IPS-15b (cell line): ENCODE data around the gene AICDA.

Experiments used
- H3K27me3 ChIP-seq: one replicate; pipeline ENCODE4 v1.6.1; 2013; ENCODE audit warnings: low read length; ENCODE audit not compliant: control insufficient read depth, insufficient read depth
- H3K36me3 ChIP-seq: one replicate; pipeline ENCODE4 v1.6.1; 2013; ENCODE audit warnings: low read length; ENCODE audit not compliant: control insufficient read depth, insufficient read depth
- H3K4me1 ChIP-seq: one replicate; pipeline ENCODE4 v1.6.1; 2013; ENCODE audit warnings: mild to moderate bottlenecking, low read length; ENCODE audit not compliant: control insufficient read depth, insufficient read depth
- H3K4me3 ChIP-seq: one replicate; pipeline ENCODE4 v1.5.1; 2013; ENCODE audit warnings: low read depth, low read length
- H3K9ac ChIP-seq: one replicate; pipeline ENCODE4 v1.6.1; 2013; ENCODE audit warnings: low read depth, mild to moderate bottlenecking, low read length
- H3K9me3 ChIP-seq: one replicate; pipeline ENCODE4 v1.6.1; 2013; ENCODE audit warnings: mild to moderate bottlenecking, low read length; ENCODE audit not compliant: control insufficient read depth, insufficient read depth

The AICDA gene

GRCh38 chr12:8612629-8613028 lies at the start of gene AICDA:
TSS of gene AICDA (minus strand) at chr12:8612859. CDS start at chr12:8612767, 92 bp downstream.
- no peak within 1 kb of the TSS for H3K9ac ChIP-seq
- no peaks in the 10 kb centered on the region for H3K27me3 ChIP-seq
- no peak within 1 kb of the TSS for H3K4me3 ChIP-seq

GRCh38 chr12:8661751-8662150 lies 49.1 kb upstream of the AICDA start:
- H3K9me3 ChIP-seq: no peaks in the 10 kb centered on the region
- H3K27me3 ChIP-seq: no peaks in the 10 kb centered on the region
- no peak overlapping the region for H3K9ac ChIP-seq
- no peak overlapping the region for H3K4me3 ChIP-seq
- H3K4me1 ChIP-seq: no peaks in the 10 kb centered on the region
- H3K36me3 ChIP-seq: no peaks in the 10 kb centered on the region

More at GRCh38 chr12:8612629-8613028, at the start of gene AICDA:
- no peaks in the 10 kb centered on the region for H3K36me3 ChIP-seq
- H3K4me1 ChIP-seq: no peaks in the 10 kb centered on the region
- no peaks in the 10 kb centered on the region for H3K9me3 ChIP-seq

- H3K36me3 ChIP-seq: no peaks in the 10 kb centered on the region
- no peaks in the 10 kb centered on the region for H3K9me3 ChIP-seq
- H3K9ac ChIP-seq: no peak overlapping the region
- H3K4me1 ChIP-seq: no peaks in the 10 kb centered on the region
- H3K4me3 ChIP-seq: no peak overlapping the region
- H3K27me3 ChIP-seq: no peaks in the 10 kb centered on the region
Measured at GRCh38 chr12:8661016-8661415, 48.4 kb upstream of the AICDA start.

GRCh38 chr12:8658346-8658745 lies 45.7 kb upstream of the AICDA start:
- H3K4me3 ChIP-seq: no peak overlapping the region
- no peak overlapping the region for H3K9ac ChIP-seq
- no peaks in the 10 kb centered on the region for H3K27me3 ChIP-seq
- no peaks in the 10 kb centered on the region for H3K4me1 ChIP-seq
- no peaks in the 10 kb centered on the region for H3K36me3 ChIP-seq
- H3K9me3 ChIP-seq: no peaks in the 10 kb centered on the region

GRCh38 chr12:8655421-8655820 lies 42.8 kb upstream of the AICDA start:
- Histone ChIP-seq H3K36me3 (no peaks in the 10 kb centered on the region), H3K4me1 (no peaks in the 10 kb centered on the region), H3K4me3 (no peak overlapping the region), H3K9ac (no peak overlapping the region), H3K27me3 (no peaks in the 10 kb centered on the region), H3K9me3 (no peaks in the 10 kb centered on the region)

GRCh38 chr12:8648576-8649205 lies 36.0 kb upstream of the AICDA start:
- Histone ChIP-seq H3K4me3 (no peak overlapping the region), H3K9me3 (no peaks in the 10 kb centered on the region), H3K9ac (no peak overlapping the region), H3K36me3 (no peaks in the 10 kb centered on the region), H3K27me3 (no peaks in the 10 kb centered on the region), H3K4me1 (no peaks in the 10 kb centered on the region)

- Histone ChIP-seq H3K4me3 (no peak overlapping the region), H3K4me1 (no peaks in the 10 kb centered on the region)
Measured at GRCh38 chr12:8647968-8648367, 35.3 kb upstream of the AICDA start.

GRCh38 chr12:8644345-8645248 lies 31.9 kb upstream of the AICDA start:
- Histone ChIP-seq H3K9ac (no peak overlapping the region), H3K4me1 (peaks cover 5% of the 10 kb centered on the region), H3K36me3 (no peaks in the 10 kb centered on the region), H3K4me3 (no peak overlapping the region), H3K27me3 (no peaks in the 10 kb centered on the region), H3K9me3 (no peaks in the 10 kb centered on the region)

More at GRCh38 chr12:8647968-8648367, 35.3 kb upstream of the AICDA start:
- no peak overlapping the region for H3K9ac ChIP-seq
- H3K27me3 ChIP-seq: no peaks in the 10 kb centered on the region
- H3K36me3 ChIP-seq: no peaks in the 10 kb centered on the region
- H3K9me3 ChIP-seq: no peaks in the 10 kb centered on the region

GRCh38 chr12:8642775-8643174 lies 30.1 kb upstream of the AICDA start:
- Histone ChIP-seq H3K9me3 (no peaks in the 10 kb centered on the region), H3K27me3 (no peaks in the 10 kb centered on the region), H3K36me3 (no peaks in the 10 kb centered on the region), H3K4me1 (peaks cover 7% of the 10 kb centered on the region), H3K9ac (no peak overlapping the region), H3K4me3 (no peak overlapping the region)

- no peaks in the 10 kb centered on the region for H3K27me3 ChIP-seq
- H3K36me3 ChIP-seq: no peaks in the 10 kb centered on the region
- no peak overlapping the region for H3K9ac ChIP-seq
- H3K4me1 ChIP-seq: peaks cover 22% of the 10 kb centered on the region
- H3K4me3 ChIP-seq: no peak overlapping the region
- no peaks in the 10 kb centered on the region for H3K9me3 ChIP-seq
Measured at GRCh38 chr12:8639936-8640335, 27.3 kb upstream of the AICDA start.

GRCh38 chr12:8638951-8639350 lies 26.3 kb upstream of the AICDA start:
- no peaks in the 10 kb centered on the region for H3K9me3 ChIP-seq
- H3K9ac ChIP-seq: no peak overlapping the region
- H3K4me3 ChIP-seq: no peak overlapping the region
- no peaks in the 10 kb centered on the region for H3K36me3 ChIP-seq
- H3K4me1 ChIP-seq: peaks cover 22% of the 10 kb centered on the region
- no peaks in the 10 kb centered on the region for H3K27me3 ChIP-seq

GRCh38 chr12:8637666-8638065 lies 25.0 kb upstream of the AICDA start:
- H3K27me3 ChIP-seq: no peaks in the 10 kb centered on the region
- no peak overlapping the region for H3K9ac ChIP-seq
- no peaks in the 10 kb centered on the region for H3K36me3 ChIP-seq
- H3K9me3 ChIP-seq: no peaks in the 10 kb centered on the region
- H3K4me1 ChIP-seq: peaks cover 22% of the 10 kb centered on the region
- no peak overlapping the region for H3K4me3 ChIP-seq
